ENCODE data around the gene NPAS2. TPM values are rescaled to one million over a fixed set of nuclear protein-coding genes. Genes with fewer than 3 reads are reported as not detected.

The NPAS2 gene
- total RNA-seq, 1 experiment from 2014 or later: 20.4 TPM

DNA sequence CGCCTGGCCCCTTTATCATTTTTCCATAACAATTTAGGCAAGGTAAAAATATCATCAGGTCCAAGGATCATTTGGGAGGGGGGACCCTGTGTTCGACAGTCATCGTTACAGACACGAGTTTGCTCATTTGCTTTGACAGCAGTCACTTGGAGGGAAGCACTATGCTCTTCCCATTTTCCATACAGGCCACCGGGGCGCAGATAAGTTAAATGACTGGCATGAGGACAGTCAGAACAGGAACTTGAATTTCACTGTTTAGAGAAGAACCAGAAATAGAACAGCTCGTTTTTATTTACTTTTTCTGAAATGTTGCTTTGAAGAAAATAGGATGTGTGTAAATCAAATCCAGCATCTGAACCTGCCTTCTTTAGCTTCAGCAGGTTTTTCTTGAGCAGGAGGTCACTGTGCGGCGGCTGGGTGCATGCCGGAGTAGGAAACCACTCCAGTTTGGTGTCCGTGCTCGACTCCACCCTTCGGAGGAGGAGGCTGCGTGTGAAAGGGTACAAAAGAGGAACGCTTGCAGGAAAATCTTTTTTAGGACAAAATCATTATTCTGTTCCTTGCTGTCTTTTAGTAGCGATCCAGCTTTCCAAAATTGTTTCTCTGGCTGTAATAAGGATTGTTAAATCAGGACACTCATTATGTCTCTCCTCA is 15.2 kb downstream of the NPAS2 start:
- no peak overlapping the region for H3K9ac ChIP-seq (ENCODE audit: low read length)
- no peak overlapping the region for H3K27ac ChIP-seq (ENCODE audit: low read depth, low read length)
- intact Hi-C loops (cut with micrococcal nuclease): no loop called here
- H3K4me3 ChIP-seq (replicated peaks in 1 of 2; ENCODE audit: low read depth in 1 of 2, low read length in 2 of 2): no peak overlapping the region
- H4K20me1 ChIP-seq (ENCODE audit: insufficient read depth): no peaks in the 10 kb centered on the region
- TF ChIP-seq CEBPB (IDR thresholded peaks at IDR 0.05; ENCODE audit: low read depth) (no peak), CBX3 (IDR thresholded peaks at IDR 0.05; ENCODE audit: low read depth) (no peak), SRF (IDR thresholded peaks at IDR 0.05; ENCODE audit: low read depth) (no peak), TCF7L2 (IDR thresholded peaks at IDR 0.05; ENCODE audit: borderline replicate concordance, extremely low read depth, insufficient read depth, insufficient read length) (no peak), EZH2phosphoT487 (IDR thresholded peaks at IDR 0.05; ENCODE audit: borderline replicate concordance) (no peak), ZFX (IDR thresholded peaks at IDR 0.05) (no peak), CTCF (IDR thresholded peaks at IDR 0.05 in 2 of 3, conservative IDR thresholded peaks at IDR 0.05 in 1 of 3; ENCODE audit: borderline replicate concordance in 1 of 3, insufficient read depth in 1 of 3, low read depth in 2 of 3, low read length in 2 of 3) (no peak), YY1 (IDR thresholded peaks at IDR 0.05; ENCODE audit: extremely low read depth, insufficient replicate concordance, low read depth, low read length) (no peak), ZNF274 (IDR thresholded peaks at IDR 0.05; ENCODE audit: low read depth, low read length) (no peak), EGR1 (IDR thresholded peaks at IDR 0.05; ENCODE audit: low read depth) (no peak), FOSL1 (IDR thresholded peaks at IDR 0.05; ENCODE audit: low read depth) (no peak)
- TF ChIP-seq, protein P1, sequence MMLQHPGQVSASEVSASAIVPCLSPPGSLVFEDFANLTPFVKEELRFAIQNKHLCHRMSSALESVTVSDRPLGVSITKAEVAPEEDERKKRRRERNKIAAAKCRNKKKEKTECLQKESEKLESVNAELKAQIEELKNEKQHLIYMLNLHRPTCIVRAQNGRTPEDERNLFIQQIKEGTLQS (IDR thresholded peaks at IDR 0.05): no peak
- ChIA-PET POLR2A (no interaction called here), RAD21 (ENCODE audit: low non-redundant PET in 1 of 2, low total read pairs in 2 of 2, uncharacterized antibody in 2 of 2, unreplicated experiment in 2 of 2) (no interaction called here), CTCF (no interaction called here)
- no peaks in the 10 kb centered on the region for H3K27me3 ChIP-seq (ENCODE audit: insufficient read depth, low read length)
- peaks cover 15% of the 10 kb centered on the region; the same call in 1 of the 2 replicates for H3K79me2 ChIP-seq (ENCODE audit: insufficient read depth, low read length)
- H3K9me3 ChIP-seq (ENCODE audit: control insufficient read depth in 1 of 2, insufficient read depth in 1 of 2, low read depth in 1 of 2, low read length in 2 of 2): no peaks in the 10 kb centered on the region
- no peak overlapping the region for H2AFZ ChIP-seq (ENCODE audit: low read depth, low read length, poor library complexity, severe bottlenecking)
- ATAC-seq (no peak), DNase-seq (ENCODE audit: low read depth, low spot score) (no peak)
- BruUV-seq (replicated peaks): no TSS peak
- H3K9me2 ChIP-seq (ENCODE audit: insufficient read depth): no peaks in the 10 kb centered on the region
- no peaks in the 10 kb centered on the region for H3K36me3 ChIP-seq (ENCODE audit: control insufficient read depth in 1 of 2, insufficient read depth in 2 of 2, low read length in 2 of 2)
- H3K4me1 ChIP-seq (ENCODE audit: control insufficient read depth in 1 of 2, insufficient read depth in 2 of 2, low read length in 2 of 2): no peaks in the 10 kb centered on the region
- H3K4me2 ChIP-seq (ENCODE audit: low read length): no peak overlapping the region

Data from HCT116 (cell line).